Measurements from ENCODE around the gene CPEB2.

Gene CPEB2

DNA sequence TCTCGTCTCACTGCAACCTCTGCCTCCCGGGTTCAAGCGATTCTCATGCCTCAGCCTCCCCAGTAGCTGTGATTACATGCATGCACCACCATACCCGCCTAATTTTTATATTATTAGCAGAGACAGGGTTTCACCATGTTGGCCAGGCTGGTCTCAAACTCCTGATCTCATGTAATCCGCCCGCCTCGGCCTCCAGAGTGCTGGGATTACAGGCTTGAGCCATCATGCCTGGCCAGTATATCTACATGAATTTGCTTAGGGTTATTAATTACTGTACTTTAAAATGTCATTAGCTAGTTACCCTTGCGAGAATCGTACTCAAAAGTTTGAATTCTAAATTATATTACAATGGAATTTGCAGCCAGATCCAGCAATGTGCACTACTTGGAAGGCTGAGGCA is 8.9 kb downstream of the CPEB2 start:
- DNase-seq: no peak

DNA sequence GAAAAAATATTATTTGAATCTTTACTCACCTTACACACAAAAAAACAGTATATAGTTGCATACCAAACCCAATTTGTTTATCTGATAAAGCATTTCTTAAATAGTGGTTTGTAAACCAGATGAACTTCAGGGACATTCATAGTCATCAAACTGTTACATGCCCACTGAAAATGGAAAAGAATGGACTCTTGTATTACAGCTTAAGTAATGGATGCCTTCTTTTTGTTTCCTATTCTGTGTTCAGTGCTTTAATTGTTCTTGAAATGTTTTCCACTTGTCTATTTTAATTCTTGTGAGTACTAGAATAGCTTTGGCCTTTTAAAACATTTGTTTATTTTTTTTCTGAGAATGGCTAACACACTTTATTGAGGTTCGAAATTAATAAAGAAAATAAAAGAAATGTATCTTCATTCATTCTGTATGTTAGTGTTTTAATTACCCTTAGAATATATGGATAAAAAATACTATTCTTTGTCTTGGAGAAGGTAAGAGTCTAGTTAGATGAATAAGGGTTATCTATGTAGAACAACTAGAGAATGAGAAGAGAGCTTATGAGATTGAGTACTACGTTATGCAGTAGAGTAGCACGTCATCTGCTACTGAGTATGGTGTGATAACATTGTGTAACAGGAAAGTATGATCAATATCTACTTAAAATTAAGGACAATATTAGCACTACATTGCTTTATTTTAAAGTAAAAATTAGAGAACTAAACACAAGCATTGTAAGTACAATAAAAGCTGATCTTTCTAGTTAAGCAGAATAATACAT is 9.9 kb downstream of the CPEB2 start:
- DNase-seq: no peak

DNA sequence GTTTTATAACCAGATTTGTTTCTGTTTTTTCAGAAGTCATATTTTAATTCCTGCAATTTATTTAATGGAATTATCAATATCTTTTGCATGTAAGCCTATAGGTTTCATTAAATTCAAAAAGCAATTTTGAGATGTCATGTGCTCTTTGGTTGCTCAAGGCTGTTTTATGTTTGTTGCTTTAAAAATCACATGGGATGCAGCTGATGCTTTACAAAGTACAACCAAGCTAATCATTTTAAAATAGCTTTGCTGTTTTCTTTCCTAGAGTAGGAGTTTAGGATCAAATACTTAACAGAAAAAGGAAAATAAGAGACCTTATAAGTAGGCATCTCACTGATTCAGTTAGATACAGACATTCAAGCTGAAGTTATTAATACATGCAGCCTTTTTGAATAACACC is 11.3 kb downstream of the CPEB2 start:
- DNase-seq: no peak

DNA sequence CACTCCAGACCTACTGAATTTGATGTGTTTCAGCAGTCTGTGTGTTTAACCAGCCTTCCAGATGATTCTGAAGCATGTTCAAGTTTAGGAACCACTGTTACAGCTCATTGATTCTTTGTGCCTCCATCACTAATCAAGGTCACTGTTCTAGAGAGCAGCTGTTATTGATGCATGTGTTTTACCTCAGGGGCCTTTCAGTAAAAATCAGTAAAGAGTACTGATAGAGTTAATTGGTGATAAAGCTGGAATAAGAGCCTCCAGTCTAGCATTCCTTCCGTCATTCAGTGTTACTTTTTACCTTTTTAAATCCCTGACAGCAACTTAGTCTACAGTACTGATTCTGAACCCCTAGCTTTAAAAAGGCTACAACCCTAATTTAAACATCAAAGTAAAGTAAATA is 12.9 kb downstream of the CPEB2 start:
- DNase-seq: no peak

DNA sequence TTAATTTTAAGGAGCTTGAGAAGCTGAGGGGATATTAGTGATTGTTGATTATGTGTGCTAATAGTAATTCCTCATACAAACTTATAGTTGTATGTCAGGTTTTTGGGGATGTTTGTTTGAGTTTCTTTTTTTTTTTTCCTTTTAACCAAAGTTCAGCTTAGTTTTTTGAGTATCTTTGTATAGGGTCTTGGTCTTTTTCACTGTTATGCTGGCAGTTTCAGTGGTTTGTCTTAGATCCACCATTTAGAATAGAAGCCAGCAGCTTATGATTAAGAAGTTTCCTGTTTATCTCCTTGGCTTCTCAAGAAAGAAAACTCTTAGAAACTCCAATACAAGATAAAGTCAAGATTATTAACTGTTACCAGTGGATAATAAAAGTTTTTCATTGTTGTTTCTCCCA is 16.1 kb downstream of the CPEB2 start:
- no peak for DNase-seq

DNA sequence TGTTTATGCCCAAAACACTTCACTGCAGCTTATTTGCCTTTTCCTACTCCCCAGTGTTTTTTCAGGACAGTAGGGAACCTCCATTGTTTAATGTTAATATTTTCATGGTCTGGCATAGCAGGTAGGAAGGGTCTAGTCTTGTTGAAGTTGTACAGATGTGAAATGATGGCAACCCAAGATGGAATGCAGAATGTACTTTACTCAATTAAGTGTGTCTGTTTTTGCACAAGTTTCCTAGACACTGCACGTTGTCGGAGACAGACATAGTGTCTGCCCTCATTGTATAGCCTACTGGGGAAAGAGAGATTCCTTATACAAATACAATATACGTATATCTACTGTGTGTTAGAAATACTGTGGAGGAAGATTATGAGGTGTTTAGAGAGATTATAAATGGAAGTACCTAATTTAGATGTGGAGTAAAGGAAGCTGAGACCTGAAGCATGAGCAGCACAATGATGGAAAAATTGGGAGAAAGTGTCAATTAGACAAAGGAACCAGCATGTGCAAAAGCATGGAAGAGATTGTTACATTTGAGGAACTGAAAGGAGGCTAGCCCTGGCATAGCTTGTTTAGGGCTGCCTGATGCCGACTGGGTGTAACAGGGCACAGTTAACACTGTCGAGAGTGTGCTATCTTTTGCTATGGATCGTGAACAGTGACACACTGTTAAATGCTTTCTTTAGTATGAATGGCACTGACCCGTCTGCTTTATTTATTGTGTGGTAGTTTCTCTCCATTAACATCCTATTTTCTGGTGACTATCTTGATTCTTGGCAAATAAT is 18.4 kb downstream of the CPEB2 start:
- no peak for DNase-seq

DNA sequence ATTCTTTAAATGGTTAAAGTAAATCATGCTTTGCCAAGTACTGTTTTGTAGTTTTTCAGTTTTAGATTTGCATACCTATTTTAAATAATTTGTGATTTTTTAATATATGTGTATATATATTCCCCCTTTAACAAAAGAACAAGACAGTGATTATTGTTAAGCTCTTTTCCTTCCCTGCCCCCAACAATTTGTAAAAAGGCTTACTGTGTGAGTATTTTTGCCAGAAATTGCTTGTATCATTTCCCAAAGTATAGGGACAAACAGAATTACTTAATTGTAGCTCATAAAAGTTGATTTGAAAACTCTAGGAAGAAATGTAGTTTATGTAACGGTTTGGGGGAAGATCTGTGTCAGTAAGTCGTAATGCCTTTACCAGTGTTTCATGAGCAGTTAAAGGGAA is 19.0 kb downstream of the CPEB2 start:
- no peak for DNase-seq

DNA sequence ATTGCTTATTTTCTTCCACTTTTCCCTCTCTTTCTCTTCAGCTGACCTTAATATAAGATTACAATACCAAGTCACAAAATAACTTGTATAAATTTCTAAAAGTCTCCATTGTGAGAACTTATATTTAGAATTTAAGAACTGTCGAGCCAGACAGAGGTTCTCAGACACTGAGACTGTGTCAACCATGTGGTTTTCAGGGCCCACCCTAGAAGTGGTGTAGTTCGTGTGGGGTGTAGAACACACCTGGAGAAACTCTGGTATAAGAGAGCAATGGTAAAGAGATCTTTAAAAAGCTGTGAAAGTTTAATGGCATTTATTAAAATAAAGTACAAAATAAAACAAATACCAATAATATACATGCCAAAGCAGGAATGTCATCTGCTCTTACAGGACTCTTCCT is 19.7 kb downstream of the CPEB2 start:
- no peak for DNase-seq

DNA sequence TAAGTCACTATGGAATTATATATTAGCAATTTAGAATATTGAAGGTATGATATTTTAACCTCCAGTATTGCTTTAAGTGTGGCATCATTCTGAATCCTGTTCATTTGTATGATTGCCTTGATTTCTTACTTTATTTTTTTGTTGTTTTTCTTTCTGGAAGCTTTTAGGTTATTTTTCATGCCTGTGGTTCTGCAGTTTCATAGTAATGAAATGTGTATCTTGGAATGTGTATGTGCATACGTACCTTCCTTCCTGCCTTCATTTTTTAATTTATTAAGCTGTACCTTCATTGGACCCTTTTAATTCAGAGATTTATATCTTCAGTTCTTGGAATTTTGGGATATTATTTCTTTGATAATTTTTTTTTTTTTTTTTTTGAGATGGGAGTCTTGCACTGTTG is 22.1 kb downstream of the CPEB2 start:
- DNase-seq: no peak

DNA sequence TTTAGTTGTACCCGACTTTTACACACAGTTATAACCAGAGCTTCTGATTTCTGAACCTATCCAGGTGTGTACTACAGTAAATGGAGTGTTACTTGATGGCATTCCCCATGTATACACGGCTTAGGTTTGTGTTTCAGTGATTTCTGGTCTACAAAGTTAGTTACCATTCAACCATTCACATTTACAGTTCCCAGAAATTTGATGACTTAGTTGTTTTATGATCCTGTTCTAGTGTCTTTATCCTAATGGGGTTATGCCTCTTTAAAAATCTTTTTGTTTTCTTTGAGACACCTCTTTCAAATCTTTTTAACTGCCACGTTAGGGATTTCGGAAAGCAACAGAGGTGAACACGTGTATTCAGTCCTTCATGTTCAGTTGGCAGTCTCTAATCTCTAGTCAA is 23.4 kb downstream of the CPEB2 start:
- no peak for DNase-seq

DNA sequence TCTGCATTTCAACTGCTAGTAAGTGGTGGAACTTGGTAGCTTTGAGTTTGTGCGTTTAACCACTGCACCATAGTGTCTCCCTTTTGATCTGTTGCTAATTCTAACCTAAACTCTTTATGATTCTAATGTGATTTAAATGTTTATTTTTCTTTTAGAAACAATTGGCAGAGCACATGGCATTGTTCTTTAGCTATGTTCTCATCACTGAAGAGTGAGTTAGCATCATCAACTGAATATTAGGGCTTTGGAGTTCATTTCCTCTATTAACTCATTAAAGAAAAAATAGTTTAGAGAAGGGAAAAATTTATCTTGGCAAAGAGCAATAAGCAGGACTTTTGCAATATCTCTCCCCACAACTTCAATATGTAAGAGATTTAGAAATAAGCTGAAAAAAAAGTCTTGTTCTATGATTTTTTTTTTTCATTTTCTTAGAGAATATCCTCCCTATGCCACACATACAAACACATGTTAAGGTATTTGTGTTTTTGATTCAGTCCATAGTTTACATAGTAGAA is 25.7 kb downstream of the CPEB2 start:
- no peak for DNase-seq

DNA sequence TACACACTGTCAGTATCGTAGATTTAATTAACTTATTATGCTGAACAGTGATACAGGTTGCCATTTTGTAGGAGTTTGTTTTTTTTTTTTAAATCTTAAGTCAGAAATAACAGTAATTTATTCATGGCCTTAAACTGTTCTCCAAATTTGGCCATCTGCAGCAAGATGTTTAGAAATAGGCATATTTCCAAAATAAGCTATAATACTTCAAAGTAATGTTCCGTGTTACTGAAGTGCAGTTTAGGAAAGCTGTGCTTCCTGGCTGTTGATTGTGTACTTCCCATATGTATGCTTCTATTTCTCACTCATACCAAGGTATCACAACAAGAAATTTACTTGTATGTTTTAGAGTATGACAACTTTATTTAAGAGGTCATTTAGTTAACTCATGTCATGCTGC is 28.9 kb downstream of the CPEB2 start:
- DNase-seq: no peak

DNA sequence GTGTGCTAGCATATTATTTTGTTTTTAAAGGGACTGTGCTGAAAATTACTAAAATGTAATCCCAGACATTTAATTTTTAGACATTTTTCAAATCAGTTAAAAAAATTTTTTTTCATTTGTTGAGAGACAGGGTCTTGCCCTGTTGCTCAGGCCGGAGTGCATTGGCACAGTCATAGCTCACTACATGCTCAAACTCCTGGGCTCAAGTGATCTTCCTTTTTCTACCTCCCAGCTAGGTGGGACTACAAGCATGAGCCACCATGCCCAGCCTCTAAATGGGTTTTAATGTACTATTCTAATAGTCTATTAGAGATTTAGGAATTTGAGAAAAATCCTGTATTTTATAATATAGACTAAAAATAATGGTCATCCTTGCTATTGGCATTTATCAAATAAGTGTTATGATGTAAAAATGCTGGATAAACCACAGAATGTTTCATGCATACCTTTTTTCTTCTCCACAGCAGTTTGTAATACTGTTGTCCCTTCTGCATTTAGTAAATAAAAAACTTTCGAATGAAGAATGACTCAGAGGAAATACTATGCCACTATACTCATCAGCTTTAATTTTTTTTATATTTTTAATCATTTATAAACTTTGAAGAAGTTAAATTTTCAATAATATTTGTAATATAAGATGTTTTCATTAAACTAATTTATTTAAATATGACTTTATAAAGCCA is 29.9 kb downstream of the CPEB2 start:
- no peak for DNase-seq

DNA sequence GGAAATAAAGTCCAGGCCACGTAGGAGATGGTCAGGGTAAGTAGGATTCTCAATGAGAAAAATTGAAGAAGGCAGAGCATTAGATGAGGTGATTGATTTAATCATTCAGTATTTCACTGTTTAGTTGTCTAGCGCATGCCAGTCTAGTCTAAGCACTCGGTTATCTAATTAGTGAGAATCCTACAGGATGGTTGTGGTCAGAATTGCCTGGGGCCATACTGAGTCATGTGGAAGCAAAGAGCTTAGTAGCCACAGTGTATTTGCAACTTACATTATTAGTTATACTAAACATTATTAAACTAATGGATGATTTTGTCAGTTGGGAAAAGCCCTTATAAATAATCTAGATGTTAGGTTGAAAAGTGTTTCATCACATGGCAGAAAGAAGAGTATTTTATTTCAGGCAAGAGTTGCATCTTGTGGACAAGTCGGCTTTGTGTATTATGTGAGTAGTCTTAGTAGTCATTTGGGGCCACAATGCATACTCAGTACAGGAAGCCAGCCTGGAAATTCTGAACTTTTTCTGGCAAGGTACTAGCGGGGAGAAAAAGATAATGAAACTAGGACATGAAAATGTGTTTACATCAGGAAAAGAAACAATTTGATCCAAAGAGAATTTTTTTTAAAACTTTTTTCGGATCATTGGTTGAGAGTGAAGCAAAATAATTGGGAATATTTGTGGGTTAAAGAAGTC is 31.9 kb downstream of the CPEB2 start:
- no peak for DNase-seq

DNA sequence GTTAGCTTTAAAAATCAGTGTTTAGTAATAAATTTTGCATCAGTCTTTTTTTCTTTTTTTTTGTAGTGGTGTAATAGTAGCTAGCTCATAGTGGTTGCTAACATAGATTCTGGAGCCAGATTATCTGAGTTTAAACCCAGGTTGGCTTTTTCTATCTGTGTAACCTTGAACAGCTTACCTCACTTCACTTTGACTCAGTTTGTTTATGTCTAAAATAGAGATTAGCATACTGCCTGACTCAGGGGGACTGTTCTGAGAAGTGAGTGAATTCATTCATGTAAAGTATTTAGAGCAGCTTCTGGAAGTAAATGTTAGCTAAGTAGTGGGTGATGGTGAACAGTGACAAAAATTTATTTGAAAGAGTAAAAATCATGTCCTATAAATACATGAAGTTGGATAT is 32.9 kb downstream of the CPEB2 start:
- no peak for DNase-seq

DNA sequence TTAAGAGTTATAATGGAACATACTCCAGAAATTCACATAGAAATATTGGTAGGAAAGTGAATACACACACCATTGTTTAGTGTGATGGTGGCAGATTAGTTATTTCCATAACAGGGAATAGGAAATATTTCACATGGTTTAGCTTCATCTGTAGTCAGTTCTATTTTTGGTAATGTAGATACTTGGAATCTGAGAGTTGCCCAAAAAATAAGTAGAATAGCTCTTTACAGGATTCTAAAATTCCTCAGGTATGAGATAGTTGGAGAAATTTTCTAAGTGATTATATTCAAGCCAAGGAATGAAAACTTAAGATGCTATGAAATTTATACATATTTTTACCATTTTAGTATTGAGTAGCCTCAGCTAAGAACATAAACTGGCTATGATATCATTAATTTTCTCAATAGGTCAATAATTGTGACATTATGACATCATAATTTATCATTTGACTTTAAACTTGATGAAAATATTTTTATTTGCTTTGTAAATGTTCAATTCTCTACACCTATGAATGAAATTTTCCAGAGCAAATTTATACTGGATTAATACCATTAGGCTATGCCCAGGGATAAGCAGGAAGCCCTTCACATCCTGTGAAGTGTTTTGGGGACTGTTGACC is 35.8 kb downstream of the CPEB2 start:
- no peak for DNase-seq

DNA sequence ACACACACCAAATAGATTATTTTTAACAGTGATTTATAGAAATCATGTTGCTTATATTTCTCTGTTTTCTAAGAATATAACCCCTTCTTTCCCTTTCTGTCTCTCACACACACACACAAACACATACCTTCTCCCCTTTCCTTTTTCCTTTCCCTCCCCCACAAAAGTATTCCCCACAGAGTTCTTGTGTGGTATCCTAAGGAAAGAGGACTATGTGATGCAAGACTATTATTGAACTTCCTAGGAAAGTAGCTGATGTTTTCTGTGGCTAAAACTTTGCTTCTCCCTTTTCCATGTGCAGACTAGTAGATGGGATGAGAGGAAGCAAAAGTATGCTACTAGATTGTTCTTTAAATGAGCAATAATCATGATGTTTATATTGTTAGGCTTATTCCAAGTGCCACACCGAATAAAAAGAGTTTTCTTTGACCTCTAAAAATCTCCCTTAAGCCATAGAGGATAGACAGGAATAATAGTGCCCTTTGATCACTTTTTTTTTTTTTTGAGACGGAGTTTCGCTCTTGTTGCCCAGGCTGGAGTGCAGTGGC is 38.7 kb downstream of the CPEB2 start:
- no peak for DNase-seq

DNA sequence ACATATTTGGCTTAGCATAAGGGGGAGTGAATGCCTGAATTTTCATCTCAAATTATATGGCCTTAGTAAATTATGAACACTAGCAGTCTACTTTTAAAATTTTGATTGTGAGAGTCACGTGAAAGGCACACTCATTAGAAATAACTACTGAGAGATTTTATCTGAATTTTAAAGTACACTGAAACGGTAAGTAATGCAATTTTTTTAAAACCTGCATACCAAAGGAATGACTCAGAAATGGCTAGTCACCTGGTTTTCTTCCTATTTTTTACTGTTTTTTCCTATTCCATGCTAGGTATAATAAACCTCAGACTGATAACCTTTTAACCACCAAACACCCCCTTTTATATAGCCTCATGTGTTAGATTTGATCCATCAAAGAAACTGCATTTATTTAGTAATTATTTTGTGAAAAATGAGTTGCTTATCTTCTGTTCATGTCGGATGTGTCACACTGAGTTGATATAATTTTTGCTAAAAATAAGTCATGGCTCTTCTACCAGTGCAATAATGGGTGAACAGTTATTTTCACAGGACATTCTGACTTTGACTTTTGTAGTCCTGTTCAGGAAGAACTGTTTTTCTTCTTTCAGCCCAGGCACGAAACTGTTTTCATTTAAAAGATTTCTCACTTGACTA is 40.4 kb downstream of the CPEB2 start:
- no peak for DNase-seq

DNA sequence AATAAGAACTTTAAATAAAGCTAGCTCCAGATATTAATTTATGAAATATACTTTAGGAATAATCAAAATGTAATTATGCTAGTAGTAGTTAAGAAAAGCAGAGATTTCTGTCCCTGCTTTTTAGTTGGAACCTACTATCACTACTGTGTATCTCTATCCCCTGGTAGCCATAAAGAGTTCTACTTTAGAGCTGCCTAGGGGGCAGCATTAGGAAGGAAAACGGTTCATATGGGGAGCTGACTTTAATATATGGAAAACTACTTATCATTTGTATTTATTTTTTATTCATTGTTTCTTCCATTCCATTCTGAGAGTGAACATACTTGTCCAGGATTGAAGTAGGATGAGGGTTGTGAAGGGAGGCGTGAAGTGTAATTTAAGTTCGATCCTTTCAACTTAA is 40.9 kb downstream of the CPEB2 start:
- no peak for DNase-seq

DNA sequence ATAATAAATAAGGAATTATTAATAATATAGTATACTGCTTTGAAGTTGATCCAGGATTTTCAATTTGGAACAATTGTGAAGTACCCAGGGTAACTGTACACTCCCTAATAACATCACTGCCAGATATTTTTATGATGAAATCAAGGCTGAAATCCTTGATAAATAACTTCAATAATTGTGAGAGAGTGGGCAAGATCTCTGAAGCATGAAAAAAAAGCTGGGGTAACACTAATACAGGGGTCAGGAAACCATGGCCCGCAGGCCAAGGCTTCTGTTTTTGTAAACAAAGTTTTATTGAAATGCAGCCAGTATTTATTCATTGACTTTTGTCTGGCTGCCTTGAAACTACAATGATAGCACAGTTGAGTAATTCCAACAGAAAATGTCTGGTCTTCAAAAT is 41.6 kb downstream of the CPEB2 start:
- DNase-seq: no peak

DNA sequence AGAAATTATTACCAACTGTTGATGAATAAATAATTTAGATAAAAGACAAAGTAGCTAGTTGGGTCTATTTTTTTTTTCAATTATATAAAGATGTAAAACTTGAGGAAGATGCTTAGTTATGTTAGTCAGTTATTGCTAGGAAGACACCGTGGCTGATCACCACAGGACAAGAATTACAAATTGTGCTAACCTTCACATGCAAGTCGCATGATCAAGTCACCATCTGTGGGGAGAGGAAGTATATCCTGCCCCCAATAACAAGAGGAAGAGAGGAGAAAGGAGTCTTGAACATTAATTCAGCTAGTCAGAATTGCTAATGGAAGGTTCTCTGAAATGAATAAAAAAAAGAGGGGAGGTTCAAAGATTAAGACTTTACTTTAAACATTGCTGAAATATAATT is 52.3 kb downstream of the CPEB2 start:
- DNase-seq: no peak

DNA sequence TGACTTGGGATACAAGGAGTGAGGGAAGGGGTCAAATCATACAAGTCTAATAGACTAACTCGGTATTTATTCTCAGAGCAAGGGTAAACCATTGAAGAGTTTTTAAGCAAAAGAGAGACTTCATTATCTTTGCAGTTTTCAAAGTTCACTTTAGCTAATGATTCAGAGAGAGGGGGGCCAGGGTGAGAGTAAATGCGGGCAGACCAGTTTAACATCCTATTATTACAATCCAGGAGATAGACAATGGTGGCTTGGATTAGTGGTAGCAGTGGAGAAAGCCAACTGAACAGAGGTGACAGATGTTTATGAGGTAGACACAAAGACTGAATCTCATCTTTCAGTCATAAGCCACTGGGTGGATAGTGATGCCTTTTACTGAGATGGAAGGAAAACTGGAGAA is 57.9 kb downstream of the CPEB2 start:
- no peak for DNase-seq
